HL-60/S4 treated with phorbol 12-myristate 13-acetate at 8.2 ng/mL for 4 days and 3 days (cell line): Measurements from ENCODE around the gene CLTC.

Experiments used
- in situ Hi-C: fragments of 300-500 bp; cut with MboI; formaldehyde crosslinking; loops from 2 replicates; pipeline ENCODE4 v1.15.0; 2022; ENCODE audit warnings: low sequenced_read_pairs

The CLTC gene

DNA sequence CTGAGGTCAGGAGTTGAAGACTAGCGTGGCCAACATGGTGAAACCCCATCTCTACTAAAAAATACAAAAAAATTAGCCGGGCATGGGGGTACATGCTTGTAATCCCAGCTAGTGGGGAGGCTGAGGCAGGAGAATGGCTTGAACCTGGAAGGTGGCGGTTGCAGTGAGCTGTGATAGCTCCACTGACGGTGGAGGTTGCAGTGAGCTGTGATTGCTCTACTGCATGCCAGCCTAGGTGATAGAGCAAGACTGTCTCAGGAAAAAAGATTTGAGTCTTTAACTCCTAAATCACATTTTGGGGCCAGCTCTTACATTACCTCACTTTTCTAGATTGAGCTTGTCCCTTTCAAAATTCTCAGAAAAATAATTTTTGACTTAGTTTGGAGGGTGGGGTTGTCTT lies 102.9 kb downstream of the CLTC start:
- in situ Hi-C loops: no loop called here

DNA sequence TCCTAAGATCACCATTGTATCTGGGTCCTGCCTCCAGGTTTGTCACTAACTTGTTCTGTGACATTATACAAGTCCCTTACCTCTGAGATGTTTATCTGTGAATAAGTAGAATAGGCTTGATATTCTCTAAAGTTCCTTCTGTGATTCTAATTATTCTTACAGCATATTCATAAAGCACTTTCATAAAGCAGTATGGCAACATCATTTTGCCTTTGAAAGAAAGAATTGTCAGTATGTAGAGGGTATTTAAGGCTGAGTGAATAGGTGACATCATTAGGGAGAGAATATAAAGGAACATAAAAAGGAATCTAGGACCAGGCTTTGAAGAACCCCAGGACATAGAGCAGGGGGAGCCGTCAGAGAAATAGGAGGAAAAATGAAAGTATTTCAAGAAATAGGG lies 103.3 kb downstream of the CLTC start:
- in situ Hi-C loops: no loop called here

DNA sequence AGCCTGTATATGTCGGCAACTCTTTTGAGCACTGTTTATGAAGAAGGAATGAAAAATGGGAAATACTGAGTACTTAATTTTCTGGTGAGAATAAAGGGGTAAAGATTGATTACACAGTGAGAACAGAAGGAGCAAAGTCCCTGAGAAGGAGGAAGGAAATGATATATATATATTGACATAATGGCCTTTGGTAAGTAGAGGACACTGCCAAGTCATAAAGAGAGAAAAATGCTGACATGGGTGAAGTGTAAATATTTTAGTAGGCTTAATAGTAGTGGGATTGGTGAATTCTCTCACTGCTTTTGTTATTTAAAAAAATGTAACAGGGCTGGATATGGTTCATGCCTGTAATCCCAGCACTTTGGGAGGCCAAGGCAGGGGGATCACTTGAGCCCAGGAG lies 103.9 kb downstream of the CLTC start:
- in situ Hi-C loops: no loop called here

DNA sequence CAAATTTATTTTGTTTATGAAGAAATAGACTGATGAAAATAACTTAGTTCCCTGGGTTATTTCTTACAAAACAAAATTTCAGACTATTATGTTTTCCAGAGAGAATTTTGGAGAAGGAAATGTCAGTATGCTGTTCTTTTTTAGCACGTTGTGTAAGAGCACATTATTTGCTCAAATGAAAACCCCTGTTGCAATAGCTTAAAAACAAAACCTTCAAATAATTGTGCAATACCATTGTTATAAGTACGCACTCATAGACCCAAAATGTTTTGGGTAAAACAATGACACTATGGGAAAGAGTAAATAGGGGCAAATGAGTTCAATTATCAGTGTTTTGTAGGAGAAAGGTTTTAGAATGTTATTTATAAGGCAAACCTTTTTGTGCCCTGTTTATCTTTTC lies 106.0 kb downstream of the CLTC start:
- in situ Hi-C loops: no loop called here

GRCh38 chr17:59727817-59728533 lies 108.3 kb downstream of the CLTC start:
- in situ Hi-C loops: no loop called here

DNA sequence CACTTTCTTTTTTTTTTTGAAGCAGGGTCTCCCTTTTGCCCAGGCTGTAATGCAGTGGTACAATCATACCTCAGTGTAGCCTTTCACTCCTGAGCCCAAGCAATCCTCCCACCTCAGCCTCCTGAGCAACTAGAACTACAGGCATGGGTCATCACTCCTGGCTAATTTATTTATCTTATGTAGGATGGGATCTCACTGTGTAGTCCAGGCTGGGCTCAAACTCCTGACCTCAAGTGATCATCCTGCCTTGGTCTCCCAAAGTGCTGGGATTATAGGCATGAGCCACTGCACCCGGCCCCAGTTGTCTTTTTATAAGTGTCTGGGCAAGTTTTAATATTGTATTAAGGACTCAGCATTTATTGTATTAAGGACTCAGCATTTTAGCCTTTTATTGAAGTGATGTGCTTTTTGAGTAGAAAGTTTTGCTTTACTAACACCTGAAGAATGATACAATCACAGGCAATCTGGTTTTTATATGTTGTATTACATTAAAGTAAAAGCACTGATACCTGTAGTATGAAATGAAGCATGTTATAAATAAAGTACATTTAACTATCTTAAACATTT lies 110.7 kb downstream of the CLTC start:
- in situ Hi-C loops: no loop called here

GRCh38 chr17:59733697-59734096 lies 114.0 kb downstream of the CLTC start:
- in situ Hi-C loops: no loop called here

DNA sequence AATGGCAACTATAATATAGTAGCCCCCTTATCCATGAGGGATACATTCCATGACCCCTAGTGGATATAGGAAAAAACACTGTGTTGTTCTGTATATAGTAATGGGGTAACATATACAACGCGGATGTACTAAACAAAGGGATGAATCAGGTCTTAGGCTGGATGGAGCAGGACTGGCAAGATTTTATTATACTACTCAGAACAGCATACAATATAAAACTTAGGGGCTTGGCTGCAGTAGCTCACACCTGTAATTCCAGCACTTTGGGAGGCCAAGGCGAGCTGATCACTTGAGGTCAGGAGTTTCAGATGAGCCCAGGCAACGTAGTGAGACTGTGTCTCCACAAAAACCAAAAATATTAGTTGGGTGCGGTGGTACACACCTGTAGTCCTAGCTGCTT lies 114.5 kb downstream of the CLTC start:
- in situ Hi-C loops: no loop called here

DNA sequence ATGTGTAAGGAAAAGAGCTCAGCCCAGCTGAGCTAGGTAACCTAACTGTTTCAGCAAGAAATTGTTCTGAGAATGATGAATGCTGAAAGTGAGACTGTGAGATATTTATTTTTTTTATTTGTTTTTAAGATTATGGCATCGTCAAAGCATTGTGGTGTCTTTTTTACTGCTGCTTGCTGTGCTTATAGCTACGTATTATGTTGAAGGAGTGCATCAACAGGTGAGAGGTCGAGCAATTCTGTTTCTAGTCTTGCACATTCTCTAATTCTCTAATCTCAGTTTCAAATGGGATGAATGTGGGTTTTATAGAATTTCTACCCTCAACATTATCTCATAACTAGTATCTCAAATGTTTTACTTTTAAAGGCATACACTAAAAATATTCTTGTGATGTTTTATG lies 117.6 kb downstream of the CLTC start:
- in situ Hi-C loops: no loop called here

DNA sequence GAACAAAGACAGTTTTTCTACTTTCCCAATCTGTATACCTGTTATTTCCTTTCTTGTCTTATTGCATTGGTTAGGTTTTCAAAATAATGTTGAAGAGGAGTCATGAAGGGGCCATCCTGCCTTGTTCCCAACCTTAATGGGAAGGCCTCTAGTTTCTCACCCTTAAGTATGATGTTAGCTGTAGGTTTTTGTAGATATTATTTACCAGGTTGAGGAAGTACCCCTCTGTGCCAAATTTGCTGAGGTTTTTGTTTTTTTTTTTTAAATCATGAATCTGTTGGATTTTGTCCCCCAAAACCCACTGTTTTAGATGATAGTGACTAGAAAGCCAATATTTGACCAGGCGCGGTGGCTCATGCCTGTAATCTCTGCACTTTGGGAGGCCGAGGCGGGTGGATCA lies 124.1 kb downstream of the CLTC start:
- in situ Hi-C loops: no loop called here

DNA sequence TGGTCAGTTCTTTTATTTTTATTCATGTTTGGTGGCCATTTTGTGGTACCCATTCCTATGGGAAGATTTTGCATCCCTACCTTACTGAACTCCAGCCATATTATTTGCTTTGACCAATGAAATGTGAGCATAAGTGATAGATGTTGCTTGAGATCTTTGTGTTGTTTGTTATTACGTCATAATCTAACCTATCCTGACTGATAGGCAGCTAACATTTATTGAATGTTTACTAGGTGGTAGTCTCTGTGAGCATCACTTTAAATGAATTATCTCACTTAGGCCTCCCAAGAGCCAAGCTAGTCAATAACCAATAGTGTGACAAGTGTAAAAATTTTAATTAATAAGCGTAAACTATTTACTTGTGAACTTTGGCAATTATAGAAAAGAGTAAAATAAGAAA lies 125.3 kb downstream of the CLTC start:
- in situ Hi-C loops: no loop called here
